ENCODE results near the gene KRT27.
"Not testable (repeated sequence)": the region's sequence is repeated elsewhere in the genome, so short reads cannot be mapped to it uniquely, and the experiment has no call there.

Gene KRT27

GRCh38 chr17:40753804-40754203 is 28.5 kb downstream of the KRT27 start:
- no peak for DNase-seq

GRCh38 chr17:40751065-40751464 is 31.3 kb downstream of the KRT27 start:
- no peak for DNase-seq

GRCh38 chr17:40750391-40750790 is 32.0 kb downstream of the KRT27 start:
- no peak for DNase-seq

GRCh38 chr17:40748666-40749065 is 33.7 kb downstream of the KRT27 start:
- not testable (repeated sequence) for DNase-seq

- DNase-seq: no peak
Measured at GRCh38 chr17:40738553-40738952, 43.8 kb downstream of the KRT27 start.

GRCh38 chr17:40735016-40735415 is 47.3 kb downstream of the KRT27 start:
- no peak for DNase-seq

GRCh38 chr17:40734018-40734417 is 48.3 kb downstream of the KRT27 start:
- DNase-seq: no peak

GRCh38 chr17:40730970-40731369 is 51.4 kb downstream of the KRT27 start:
- no peak for DNase-seq

- DNase-seq: no peak
Measured at GRCh38 chr17:40727447-40728231, 54.7 kb downstream of the KRT27 start.

GRCh38 chr17:40726919-40727318 is 55.4 kb downstream of the KRT27 start:
- DNase-seq: no peak
